Stimulated activated CD4-positive, alpha-beta T cell treated with anti-CD3 and anti-CD28 coated beads, Interleukin-4, amount 100 ng/mL, for 1 hour (primary cell): ENCODE data around the gene U2AF1L4.

Experiments used
- DNase-seq: peaks from one replicate; pipeline ENCODE4 v3.0.0-alpha.2; 2020

Gene U2AF1L4

GRCh38 chr19:35740423-35741202 is 4.6 kb downstream of the U2AF1L4 start:
- peak; percentile 95 for DNase-seq

- no peak for DNase-seq
Observed at GRCh38 chr19:35740108-35740422, 5.2 kb downstream of the U2AF1L4 start.

DNA sequence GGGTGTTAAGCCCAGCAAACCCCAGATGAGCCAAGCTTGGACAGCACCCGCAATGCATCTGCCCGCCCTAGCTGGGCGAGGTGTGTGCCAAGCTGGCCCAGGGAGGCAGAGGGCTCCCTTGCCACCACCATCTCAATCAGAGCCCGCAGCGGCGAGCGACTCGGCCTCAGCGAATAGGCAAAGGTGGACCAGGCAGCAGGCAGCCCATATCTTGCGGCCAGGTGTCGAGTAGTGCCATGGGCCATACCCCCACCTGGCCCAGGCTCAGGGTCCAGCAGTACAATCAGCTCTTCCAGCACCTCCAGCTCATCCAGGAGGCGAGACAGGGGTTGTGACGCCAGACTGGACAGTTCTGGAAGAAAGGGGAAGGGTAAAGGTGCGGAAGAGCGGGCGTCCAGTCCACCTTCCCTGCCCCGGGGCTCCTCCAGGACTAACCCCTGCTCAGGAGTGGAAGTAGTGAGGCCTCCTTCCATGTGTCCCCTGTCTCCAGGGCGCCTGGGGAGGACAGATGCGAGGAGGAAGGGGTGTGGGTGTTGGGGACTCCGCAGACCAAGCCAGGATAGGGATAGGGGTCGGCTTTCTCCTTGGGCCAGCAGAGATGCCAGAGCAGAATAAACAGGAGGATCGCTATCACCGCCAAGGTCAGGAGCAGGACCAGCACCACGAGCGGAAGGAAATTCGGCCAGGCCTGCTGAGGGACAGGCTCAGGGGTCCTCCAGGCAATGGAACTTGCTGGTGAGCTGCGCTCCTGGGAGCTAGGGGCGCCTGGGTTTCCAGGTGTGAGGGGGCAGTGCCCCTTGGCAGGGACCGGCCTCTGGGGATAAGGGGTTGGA is 5.7 kb downstream of the U2AF1L4 start:
- no peak for DNase-seq

DNA sequence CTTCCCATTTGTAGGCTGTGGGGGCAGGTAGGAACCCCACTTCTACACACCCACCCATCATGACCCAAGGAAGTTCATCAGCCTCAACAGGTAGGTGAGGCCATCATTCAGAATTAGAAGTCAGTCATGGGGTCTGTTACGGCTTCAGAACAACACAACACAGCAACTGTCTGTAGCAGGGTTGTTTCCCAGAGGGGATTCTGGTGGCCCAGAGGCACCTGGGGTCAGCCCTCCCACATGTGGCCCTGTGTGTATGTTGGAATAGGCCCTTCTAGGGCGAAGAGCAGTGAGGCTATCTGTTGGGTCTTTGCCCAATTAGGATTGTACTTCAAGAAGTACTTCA is 6.4 kb downstream of the U2AF1L4 start:
- DNase-seq, result no peak

GRCh38 chr19:35738021-35738886 is 7.0 kb downstream of the U2AF1L4 start:
- no peak for DNase-seq

- no peak for DNase-seq
Observed at GRCh38 chr19:35736913-35737886, 8.0 kb downstream of the U2AF1L4 start.

- DNase-seq, result no peak
Observed at GRCh38 chr19:35734889-35735288, 10.3 kb downstream of the U2AF1L4 start.

DNA sequence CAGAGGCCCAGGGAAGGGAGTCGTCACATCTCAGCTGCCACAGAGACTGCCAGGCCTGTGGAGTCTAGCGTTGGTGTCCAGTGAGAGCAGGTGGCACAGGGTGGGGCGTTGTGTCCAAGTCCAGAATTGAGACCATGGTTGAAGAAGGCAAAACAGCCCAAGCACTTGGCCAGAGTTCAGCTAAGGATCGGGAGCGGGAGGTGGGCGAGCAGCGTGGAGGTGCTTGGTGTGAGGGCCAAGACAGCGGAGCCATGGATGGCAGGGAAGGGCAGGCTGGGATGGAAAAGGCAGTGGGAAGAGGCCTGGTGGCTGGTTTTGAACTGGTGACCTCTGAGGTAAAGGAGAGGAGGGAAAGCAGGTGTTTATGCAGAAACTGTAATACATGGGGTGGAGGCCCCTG is 10.9 kb downstream of the U2AF1L4 start:
- DNase-seq, result no peak

GRCh38 chr19:35733180-35734125 is 11.8 kb downstream of the U2AF1L4 start:
- no peak for DNase-seq

- DNase-seq, result no peak
Observed at GRCh38 chr19:35732540-35733179, 12.6 kb downstream of the U2AF1L4 start.

GRCh38 chr19:35731779-35732405 is 13.3 kb downstream of the U2AF1L4 start:
- DNase-seq, result no peak

- no peak for DNase-seq
Observed at GRCh38 chr19:35731353-35731752, 13.9 kb downstream of the U2AF1L4 start.

- DNase-seq, result no peak
Observed at GRCh38 chr19:35730326-35730725, 14.9 kb downstream of the U2AF1L4 start.

- no peak for DNase-seq
Observed at GRCh38 chr19:35729763-35730162, 15.5 kb downstream of the U2AF1L4 start.

DNA sequence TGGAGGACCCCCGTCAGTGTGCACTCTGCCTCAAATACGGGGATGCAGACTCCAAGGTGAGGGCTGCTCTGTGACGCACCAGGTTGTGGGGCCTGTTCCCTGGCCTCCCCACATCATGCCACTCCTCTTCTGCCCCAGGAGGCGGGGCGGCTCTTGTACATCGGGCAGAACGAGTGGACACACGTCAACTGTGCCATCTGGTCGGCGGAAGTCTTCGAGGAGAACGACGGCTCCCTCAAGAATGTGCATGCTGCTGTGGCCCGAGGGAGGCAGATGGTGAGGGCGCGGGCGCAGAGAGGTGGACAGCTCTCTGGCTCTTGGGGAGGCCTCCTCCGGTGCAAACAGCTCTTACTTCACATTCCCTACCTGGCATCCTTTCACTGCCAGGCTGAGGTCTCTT is 16.2 kb downstream of the U2AF1L4 start:
- no peak for DNase-seq

DNA sequence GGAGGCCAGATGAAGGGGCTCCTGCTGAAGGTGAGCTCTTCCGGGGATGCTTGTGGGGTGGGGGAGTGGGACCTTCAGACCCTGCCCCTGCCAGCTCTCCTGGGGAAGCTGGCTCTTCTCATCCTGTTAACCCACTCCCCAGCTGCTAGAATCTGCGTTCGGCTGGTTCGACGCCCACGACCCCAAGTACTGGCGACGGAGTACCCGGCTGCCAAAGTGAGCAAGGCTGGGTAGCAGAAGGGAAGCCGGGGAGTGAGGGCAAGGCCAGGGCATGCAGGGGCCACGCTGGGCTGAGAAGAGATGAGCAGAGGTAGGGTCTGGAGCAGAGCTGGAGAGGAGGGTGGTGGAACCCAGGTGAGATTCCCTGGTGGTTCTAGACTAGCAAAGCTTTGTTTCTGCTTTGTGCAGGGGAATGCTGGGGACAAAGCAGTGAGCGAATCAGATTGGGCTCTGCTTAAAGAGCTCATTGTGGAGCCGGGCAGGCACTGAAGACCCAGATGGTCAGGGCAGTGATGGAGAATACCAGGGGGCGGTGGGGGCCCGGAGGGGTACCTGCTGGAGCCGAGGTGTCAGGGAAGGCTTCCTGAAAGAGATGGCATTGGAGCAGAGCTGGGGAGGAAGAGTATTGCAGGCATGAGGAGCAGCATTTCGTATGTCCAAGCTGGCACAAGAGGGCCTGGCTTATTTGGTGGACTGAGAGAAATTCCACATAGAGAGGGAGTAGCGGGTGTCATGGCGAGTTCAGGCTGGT is 17.1 kb downstream of the U2AF1L4 start:
- no peak for DNase-seq

GRCh38 chr19:35727053-35727955 is 17.9 kb downstream of the U2AF1L4 start:
- no peak for DNase-seq

GRCh38 chr19:35725216-35725861 is 19.9 kb downstream of the U2AF1L4 start:
- no peak for DNase-seq
